CD4-positive, alpha-beta T cell treated with Interleukin-10 for 1 hour (primary cell): Measurements from ENCODE around the gene TLCD3B.

Experiments
- DNase-seq: peaks from one replicate; pipeline ENCODE4 v3.0.0-alpha.2; 2020

TLCD3B gene

DNA sequence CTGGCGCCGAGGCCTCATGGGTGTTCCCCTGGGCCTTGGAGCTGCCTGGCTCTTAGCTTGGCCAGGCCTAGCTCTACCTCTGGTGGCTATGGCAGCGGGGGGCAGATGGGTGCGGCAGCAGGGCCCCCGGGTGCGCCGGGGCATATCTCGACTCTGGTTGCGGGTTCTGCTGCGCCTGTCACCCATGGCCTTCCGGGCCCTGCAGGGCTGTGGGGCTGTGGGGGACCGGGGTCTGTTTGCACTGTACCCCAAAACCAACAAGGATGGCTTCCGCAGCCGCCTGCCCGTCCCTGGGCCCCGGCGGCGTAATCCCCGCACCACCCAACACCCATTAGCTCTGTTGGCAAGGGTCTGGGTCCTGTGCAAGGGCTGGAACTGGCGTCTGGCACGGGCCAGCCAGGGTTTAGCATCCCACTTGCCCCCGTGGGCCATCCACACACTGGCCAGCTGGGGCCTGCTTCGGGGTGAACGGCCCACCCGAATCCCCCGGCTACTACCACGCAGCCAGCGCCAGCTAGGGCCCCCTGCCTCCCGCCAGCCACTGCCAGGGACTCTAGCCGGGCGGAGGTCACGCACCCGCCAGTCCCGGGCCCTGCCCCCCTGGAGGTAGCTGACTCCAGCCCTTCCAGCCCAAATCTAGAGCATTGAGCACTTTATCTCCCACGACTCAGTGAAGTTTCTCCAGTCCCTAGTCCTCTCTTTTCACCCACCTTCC is 43.5 kb downstream of the TLCD3B start:
- no peak for DNase-seq

DNA sequence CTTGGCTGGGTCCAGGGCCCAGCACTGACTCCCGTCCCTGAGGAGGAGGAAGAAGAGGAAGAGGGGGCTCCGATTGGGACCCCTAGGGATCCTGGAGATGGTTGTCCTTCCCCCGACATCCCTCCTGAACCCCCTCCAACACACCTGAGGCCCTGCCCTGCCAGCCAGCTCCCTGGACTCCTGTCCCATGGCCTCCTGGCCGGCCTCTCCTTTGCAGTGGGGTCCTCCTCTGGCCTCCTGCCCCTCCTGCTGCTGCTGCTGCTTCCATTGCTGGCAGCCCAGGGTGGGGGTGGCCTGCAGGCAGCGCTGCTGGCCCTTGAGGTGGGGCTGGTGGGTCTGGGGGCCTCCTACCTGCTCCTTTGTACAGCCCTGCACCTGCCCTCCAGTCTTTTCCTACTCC is 44.1 kb downstream of the TLCD3B start:
- DNase-seq = no peak

DNA sequence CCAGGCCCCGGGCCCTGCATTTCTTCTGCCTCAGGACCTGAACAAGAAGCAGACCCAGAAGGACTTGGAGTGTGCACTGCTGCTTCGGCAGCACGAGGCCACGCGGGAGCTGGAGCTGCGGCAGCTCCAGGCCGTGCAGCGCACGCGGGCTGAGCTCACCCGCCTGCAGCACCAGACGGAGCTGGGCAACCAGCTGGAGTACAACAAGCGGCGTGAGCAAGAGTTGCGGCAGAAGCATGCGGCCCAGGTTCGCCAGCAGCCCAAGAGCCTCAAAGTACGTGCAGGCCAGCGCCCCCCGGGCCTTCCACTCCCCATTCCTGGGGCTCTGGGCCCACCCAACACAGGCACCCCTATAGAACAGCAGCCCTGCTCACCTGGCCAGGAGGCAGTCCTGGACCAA is 44.8 kb downstream of the TLCD3B start:
- no peak for DNase-seq

DNA sequence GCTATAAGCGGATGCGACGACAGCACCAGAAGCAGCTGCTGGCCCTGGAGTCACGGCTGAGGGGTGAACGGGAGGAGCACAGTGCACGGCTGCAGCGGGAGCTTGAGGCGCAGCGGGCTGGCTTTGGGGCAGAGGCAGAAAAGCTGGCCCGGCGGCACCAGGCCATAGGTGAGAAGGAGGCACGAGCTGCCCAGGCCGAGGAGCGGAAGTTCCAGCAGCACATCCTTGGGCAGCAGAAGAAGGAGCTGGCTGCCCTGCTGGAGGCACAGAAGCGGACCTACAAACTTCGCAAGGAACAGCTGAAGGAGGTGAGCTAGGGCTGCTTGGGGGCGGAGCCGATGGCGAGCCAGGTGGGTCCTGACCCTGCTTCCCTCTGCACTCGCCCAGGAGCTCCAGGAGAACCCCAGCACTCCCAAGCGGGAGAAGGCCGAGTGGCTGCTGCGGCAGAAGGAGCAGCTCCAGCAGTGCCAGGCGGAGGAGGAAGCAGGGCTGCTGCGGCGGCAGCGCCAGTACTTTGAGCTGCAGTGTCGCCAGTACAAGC is 45.7 kb downstream of the TLCD3B start:
- DNase-seq = no peak

DNA sequence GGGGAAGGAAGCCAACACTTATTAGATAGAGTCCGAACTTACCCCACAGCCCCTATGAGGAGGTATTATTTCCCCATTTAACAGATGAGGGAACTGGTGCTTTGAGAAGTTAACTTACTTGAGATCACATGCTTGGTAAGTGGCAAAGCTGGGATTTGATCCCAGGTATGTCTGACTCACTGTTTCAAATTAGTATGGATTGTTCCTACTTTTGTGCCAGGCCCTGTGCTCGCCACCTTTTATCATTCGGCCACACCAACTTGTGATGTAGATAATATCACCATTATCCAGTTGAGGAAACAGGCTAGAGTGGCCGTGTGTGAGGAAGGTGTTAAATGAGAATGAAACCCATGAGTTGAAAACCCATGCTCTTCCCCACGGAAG is 46.3 kb downstream of the TLCD3B start:
- no peak for DNase-seq

DNA sequence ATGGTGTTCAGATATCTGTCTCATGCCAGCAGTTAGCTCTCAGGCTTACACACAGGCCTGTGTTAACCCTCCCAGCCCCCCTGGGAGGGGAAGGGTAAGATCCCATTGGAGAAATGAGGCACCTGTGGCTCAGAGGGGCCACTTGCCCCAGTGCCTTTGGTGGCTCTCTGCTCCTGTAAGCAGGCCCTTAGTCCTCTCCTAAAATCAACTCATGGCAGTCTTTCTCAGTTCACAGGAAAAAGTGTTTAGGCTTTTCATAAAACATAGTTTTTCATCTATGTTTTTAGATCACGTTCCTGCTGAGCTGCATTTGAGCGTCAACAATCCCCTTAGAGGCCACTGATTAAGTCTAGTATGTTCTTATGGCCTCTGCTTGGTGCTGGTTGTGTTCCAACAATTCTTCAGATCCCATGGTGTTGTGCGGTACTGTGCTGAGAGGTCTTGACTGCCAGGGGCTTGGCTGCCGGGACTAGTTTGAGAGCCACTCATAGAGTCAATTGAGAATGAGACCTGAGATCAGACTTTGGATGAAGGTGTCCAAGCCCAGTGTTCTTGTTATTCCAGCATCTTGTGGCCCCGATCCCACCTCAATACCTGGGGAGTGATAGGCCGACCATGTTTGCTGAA is 46.8 kb downstream of the TLCD3B start:
- DNase-seq = no peak

DNA sequence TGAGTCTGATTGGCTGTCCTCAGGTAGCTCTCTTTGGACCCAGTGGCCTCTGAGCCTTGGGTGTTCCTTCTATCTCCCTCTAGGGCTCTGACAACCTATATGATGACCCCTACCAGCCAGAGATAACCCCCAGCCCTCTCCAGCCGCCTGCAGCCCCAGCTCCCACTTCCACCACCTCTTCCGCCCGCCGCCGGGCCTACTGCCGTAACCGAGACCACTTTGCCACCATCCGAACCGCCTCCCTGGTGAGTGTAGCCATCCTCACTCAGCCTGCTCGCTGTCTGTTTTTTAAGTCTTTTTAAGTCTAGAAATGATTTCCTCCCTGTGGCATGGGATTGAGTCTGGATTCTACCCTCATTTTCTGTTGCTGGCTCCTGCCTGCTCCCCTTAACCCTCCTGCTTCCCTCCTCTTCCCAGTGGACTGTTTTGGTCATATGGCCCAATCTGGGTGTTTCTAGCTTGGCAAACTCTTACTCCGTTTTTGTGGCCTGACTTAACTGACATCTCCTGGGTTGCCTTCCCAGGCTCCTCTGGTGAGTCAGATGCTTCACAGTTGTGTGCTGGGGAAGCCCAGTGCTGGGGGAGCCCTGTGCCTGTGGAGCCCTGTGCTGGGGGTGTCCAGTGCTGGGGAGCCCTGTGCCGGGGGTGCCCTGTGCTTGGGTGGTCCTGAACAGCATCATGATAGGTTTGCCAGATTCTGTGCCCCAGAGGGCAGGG is 47.5 kb downstream of the TLCD3B start:
- DNase-seq = no peak

DNA sequence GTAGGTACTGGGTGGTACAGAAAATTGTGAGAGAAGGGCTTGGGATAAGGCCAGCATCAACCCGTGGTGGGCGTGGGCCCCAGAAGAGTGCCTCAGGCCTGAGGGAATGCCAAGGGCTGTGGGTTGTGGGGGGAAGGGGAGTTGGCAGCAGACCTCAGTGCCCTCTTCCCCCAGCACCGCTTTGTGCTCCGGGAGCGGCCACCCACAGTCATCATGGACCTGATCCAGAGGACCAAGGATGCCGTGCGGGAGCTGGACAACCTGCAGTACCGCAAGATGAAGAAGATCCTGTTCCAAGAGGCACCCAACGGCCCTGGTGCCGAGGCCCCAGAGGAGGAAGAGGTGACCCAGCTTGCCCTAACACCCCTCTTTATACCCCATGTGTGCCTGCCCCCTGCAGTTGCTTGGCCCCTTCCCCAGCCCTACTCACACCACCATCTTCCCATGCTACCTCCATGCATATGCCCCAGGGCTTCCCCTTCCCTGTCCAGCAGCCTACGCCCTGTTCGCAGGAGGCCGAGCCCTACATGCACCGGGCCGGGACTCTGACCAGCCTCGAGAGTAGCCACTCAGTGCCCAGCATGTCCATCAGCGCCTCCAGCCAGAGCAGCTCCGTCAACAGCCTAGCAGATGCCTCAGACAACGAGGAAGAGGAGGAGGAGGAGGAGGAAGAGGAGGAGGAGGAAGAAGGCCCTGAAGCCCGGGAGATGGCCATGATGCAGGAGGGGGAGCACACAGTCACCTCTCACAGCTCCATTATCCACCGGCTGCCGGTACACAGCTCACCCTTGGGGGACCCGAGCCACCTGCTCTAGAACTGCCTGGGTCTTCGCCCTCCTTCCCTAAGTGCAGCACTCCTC is 48.3 kb downstream of the TLCD3B start:
- DNase-seq = no peak

DNA sequence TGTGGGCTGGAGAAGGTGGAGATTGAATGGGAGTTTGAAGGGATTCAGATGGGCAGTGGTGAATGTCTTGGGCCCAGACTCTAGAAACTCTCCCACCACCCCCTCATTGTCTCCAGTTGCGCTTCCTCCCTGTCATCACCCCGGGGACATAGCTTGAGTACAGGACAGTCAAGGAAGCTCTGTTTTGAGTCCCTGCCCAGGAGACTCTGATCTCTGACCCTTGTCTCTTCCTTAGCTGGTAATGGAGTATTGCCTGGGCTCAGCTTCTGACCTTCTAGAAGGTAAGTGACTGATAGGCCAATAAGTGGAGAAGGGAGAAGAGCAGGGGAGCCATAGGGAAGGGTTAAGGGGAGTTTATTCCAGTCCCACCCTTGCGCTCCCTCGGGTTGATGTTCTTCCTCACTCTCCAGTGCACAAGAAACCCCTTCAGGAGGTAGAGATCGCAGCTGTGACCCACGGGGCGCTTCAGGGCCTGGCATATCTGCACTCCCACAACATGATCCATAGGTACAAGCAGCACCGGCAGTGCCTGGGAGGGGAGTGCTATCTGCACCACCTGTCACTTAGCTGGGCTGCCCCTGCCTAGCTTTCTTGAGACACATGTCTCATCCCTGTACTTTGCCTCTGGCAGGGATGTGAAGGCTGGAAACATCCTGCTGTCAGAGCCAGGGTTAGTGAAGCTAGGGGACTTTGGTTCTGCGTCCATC is 52.4 kb downstream of the TLCD3B start:
- DNase-seq = no peak

DNA sequence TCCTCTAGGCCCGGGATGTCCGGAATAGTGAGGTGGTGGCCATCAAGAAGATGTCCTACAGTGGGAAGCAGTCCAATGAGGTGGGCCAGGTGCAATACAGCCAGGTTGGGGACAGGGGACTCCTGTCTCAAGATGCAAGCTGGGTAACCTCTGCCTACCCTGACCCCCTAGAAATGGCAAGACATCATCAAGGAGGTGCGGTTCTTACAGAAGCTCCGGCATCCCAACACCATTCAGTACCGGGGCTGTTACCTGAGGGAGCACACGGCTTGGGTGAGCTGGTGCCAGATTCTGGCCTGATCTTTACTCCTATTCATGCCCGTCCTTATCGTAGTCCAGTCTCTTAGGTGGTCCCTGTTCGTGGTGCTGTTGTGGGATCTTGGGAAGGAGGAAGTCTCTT is 53.0 kb downstream of the TLCD3B start:
- no peak for DNase-seq

DNA sequence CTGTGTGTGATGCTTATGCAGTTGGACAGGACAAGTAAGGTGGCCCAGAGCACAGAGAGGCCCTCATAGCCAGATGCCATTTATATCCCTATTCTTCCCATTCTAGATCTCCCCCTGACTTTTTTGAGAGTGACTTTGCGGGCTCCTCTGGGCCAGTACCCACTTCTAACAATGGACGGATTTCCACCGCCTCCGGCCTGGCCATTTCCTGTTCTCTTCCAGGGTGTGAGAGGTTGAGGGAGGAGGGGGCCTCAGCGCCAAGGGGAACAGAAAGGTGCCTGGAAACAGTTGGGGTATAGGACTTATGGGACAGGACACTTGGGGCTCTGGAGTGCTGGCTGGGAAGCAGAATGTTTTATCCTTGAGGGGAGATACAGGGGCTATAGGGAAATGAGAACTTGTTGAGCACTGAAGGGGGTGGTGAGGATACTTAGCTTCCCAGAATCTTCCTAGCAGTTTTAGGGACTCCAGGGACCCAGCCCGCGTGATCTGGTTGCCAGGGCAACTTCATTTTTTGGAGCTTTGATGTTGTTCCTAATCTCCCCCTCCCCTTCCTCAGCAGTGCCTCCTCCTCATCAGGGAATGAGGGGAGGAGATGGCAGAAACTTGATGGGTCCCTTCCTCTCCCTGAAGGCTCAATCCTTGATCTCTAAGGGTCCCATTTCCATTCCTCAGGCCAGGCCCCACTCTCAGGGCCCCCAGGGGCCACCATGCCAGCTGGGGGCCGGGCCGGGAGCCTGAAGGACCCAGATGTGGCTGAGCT is 53.8 kb downstream of the TLCD3B start:
- no peak for DNase-seq

DNA sequence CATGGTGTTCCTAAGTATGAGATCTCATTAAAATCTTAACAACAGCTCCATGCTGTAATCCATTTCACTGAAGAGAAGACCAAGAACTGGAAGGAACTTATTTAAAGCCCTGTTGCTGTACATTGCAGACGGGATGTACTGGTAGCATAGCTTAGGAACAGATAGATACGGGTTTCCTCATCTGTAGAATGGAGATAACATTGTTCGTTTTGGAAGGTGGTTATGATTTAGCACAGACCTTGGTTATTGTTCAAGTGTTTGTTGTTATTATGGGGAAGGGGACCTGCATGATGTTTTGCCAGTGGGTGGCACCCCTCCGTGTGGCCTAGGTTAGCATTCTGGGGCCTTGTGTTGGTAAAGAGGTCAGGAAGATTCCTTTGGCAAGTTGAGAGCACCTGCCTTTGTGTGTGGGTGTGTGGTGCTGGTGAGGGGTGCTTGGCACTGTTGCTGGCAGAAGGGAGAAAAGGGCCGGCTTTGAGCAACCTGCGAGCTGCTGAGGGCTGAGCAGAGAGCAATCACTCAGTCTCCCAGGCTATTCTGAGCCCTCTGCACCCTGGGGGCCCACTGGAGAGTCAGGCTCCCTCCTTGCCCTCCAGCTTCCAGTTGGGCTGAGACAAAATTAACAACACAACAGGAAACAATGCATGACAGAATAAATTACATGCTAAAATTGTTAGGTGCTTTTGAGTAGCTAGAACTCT is 55.1 kb downstream of the TLCD3B start:
- DNase-seq = no peak

DNA sequence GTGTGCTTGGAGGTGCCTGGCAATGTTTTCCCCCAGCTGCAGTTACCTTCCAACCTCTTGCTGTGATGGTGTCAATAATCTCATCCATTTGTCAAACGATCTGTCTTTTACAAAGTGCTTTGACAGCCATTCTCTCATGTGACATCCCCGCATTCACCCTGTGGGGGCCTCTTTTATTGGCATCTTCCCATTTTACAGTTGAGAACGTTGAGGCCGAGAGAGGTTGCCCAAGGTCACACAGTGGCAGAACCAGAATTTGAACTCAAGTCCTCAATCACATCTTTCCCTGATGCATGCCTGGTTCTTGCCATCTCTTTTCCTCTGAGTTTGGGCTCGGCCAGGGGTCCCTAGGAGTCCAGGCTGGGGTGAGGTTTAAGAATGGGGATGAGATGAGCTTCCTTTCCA is 55.9 kb downstream of the TLCD3B start:
- no peak for DNase-seq
